Measurements from ENCODE around the gene ZBTB7B.
A peak's percentile ranks its signal among the peaks of the same experiment; 100 is the strongest.

The ZBTB7B gene

GRCh38 chr1:155062702-155063411 lies 60.3 kb downstream of the ZBTB7B start:
- DNase-seq: peak; percentile 76

GRCh38 chr1:155063550-155064110 lies 61.0 kb downstream of the ZBTB7B start, which contains the start of gene EFNA4:
TSS of gene EFNA4 (plus strand) at chr1:155063740. CDS start at chr1:155063824, 84 bp downstream.
- peak; percentile 86 for DNase-seq

GRCh38 chr1:155064111-155064831 lies 61.7 kb downstream of the ZBTB7B start:
- no peak for DNase-seq

DNA sequence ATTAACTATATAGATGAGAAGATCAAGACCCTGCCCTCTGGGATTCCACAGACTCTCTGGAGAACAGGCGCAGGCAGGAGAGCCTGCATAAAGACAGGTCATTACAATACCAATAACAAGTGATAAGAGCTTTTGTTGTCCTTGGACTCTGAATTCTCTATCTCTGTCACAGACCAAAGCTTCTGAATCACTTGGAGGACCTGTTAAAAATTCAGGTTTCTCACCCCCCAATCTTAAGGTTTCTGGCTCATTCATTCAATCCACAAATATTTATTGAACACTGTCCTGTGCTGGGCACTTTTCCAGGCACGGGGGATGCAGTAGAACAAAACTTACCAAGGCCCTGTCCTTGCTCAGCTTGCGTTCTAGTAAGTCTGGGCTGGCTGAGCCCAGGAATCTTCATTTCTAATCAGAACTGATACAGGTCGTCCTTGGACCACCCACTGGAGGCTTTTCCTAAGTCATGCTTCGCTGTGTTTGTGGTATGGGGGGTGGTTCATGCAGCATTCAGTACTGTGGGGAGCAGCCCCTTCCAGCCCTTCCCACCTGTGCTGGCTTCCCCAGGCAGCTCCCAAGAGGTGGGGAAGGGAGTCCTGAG lies 62.3 kb downstream of the ZBTB7B start:
- DNase-seq: no peak

DNA sequence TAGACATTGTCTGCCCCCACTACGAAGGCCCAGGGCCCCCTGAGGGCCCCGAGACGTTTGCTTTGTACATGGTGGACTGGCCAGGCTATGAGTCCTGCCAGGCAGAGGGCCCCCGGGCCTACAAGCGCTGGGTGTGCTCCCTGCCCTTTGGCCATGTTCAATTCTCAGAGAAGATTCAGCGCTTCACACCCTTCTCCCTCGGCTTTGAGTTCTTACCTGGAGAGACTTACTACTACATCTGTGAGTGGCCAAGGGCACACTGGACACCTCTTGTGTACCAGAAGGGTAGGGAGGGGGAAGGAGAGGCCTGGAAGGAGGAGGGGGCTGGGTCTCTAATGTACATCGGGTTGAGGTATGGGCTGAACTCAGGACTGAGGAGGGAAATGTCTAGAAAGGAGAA lies 64.2 kb downstream of the ZBTB7B start:
- no peak for DNase-seq

Data from activated CD4-positive, alpha-beta T cell treated with anti-CD3 and anti-CD28 coated beads, Interleukin-2, amount 50 U/mL, for 16 hours (primary cell).